H9 (cell line): Measurements from ENCODE around the gene CIART. TPM values are rescaled to one million over a fixed set of nuclear protein-coding genes. Genes with fewer than 3 reads are reported as not detected.
A peak's percentile ranks its signal among the peaks of the same experiment; 100 is the strongest.

Source experiments
- DNase-seq: peaks from one replicate; pipeline ENCODE4 v3.0.0-alpha.2; 2017
- H2AFZ ChIP-seq: one replicate; pipeline ENCODE4 v1.6.1; 2013; ENCODE audit warnings: mild to moderate bottlenecking, low read length, control low read depth, moderate library complexity
- H2AK5ac ChIP-seq: 2 replicates; pipeline ENCODE4 v1.6.1; 2013; ENCODE audit warnings: low read length, control low read depth, mixed read lengths; ENCODE audit not compliant: insufficient read length
- H2BK120ac ChIP-seq: one replicate; pipeline ENCODE4 v1.6.1; 2013; ENCODE audit warnings: low read depth, mild to moderate bottlenecking, low read length, control low read depth, inconsistent platforms; ENCODE audit not compliant: poor library complexity, severe bottlenecking
- H2BK12ac ChIP-seq: 2 replicates; pipeline ENCODE4 v1.6.1; 2013; ENCODE audit warnings: low read length, control low read depth, mixed read lengths, low read depth; ENCODE audit not compliant: insufficient read length
- H2BK15ac ChIP-seq: 2 replicates; pipeline ENCODE4 v1.6.1; 2013; ENCODE audit warnings: low read depth, low read length, control low read depth
- H2BK20ac ChIP-seq: one replicate; pipeline ENCODE4 v1.6.1; 2013; ENCODE audit warnings: low read depth, mild to moderate bottlenecking, low read length, control low read depth, inconsistent platforms; ENCODE audit not compliant: poor library complexity, severe bottlenecking
- H2BK5ac ChIP-seq: 2 replicates; pipeline ENCODE4 v1.6.1; 2013; ENCODE audit warnings: low read length, control low read depth, mixed read lengths; ENCODE audit not compliant: insufficient read length
- H3K14ac ChIP-seq: 2 replicates; pipeline ENCODE4 v1.6.1; 2013; ENCODE audit warnings: low read length, control low read depth; ENCODE audit not compliant: insufficient read depth
- H3K18ac ChIP-seq: 2 replicates; pipeline ENCODE4 v1.6.1; 2013; ENCODE audit warnings: low read depth, mild to moderate bottlenecking, mixed read lengths, low read length, control low read depth; ENCODE audit not compliant: insufficient read length
- H3K23ac ChIP-seq: 2 replicates; pipeline ENCODE4 v1.6.1; 2013; ENCODE audit warnings: low read length, control low read depth, mixed read lengths, low read depth; ENCODE audit not compliant: insufficient read length
- H3K23me2 ChIP-seq: 2 replicates; pipeline ENCODE4 v1.6.1; 2013; ENCODE audit warnings: low read depth, mild to moderate bottlenecking, mixed read lengths, low read length, control low read depth; ENCODE audit not compliant: insufficient read length, poor library complexity, severe bottlenecking
- H3K27ac ChIP-seq: 2 replicates; pipeline ENCODE4 v1.5.1; 2013; ENCODE audit warnings: low read length, control low read depth, mixed read lengths, low read depth; ENCODE audit not compliant: insufficient read length
- H3K27me3 ChIP-seq: 2 replicates; pipeline ENCODE4 v1.6.1; 2013; ENCODE audit warnings: low read length, control low read depth, inconsistent platforms; ENCODE audit not compliant: insufficient read depth
- H3K4ac ChIP-seq: 2 replicates; pipeline ENCODE4 v1.6.1; 2013; ENCODE audit warnings: low read depth, mild to moderate bottlenecking, control low read depth, inconsistent platforms, low read length, moderate library complexity
- H3K4me1 ChIP-seq: 2 replicates; pipeline ENCODE4 v1.6.1; 2013; ENCODE audit warnings: low read length, control low read depth, inconsistent platforms; ENCODE audit not compliant: insufficient read depth
- H3K4me2 ChIP-seq: 2 replicates; pipeline ENCODE4 v1.6.1; 2013; ENCODE audit warnings: low read length, control low read depth, mixed read lengths; ENCODE audit not compliant: insufficient read length, insufficient read depth
- H3K56ac ChIP-seq: 2 replicates; pipeline ENCODE4 v1.6.1; 2013; ENCODE audit warnings: low read depth, mild to moderate bottlenecking, mixed read lengths, low read length, control low read depth; ENCODE audit not compliant: insufficient read length
- H3K79me1 ChIP-seq: 2 replicates; pipeline ENCODE4 v1.6.1; 2013; ENCODE audit warnings: low read depth, mild to moderate bottlenecking, moderate library complexity, low read length, control low read depth, inconsistent platforms; ENCODE audit not compliant: insufficient read depth, poor library complexity, severe bottlenecking
- H3K79me2 ChIP-seq: 2 replicates; pipeline ENCODE4 v1.6.1; 2013; ENCODE audit warnings: low read length, control low read depth, inconsistent platforms; ENCODE audit not compliant: insufficient read depth
- H3K9ac ChIP-seq: 2 replicates; pipeline ENCODE4 v1.6.1; 2013; ENCODE audit warnings: low read length, control low read depth, mixed read lengths; ENCODE audit not compliant: insufficient read length; ENCODE audit errors: extremely low read depth
- H3K9me3 ChIP-seq: one replicate; pipeline ENCODE4 v1.6.1; 2013; ENCODE audit warnings: low read depth, low read length, inconsistent platforms; ENCODE audit not compliant: control insufficient read depth
- H3T11ph ChIP-seq: one replicate; pipeline ENCODE4 v1.6.1; 2013; ENCODE audit warnings: mild to moderate bottlenecking, low read length, control low read depth, inconsistent platforms
- H4K20me1 ChIP-seq: one replicate; pipeline ENCODE4 v1.6.1; 2013; ENCODE audit not compliant: control insufficient read depth, insufficient read length, insufficient read depth
- H4K5ac ChIP-seq: 2 replicates; pipeline ENCODE4 v1.6.1; 2013; ENCODE audit warnings: low read depth, mild to moderate bottlenecking, mixed read lengths, low read length, control low read depth; ENCODE audit not compliant: insufficient read length
- H4K8ac ChIP-seq: replicated peaks from 2 replicates; pipeline ENCODE4 v1.6.1; 2013; ENCODE audit warnings: low read length, control low read depth, mixed read lengths, low read depth; ENCODE audit not compliant: insufficient read length
- H4K91ac ChIP-seq: 2 replicates; pipeline ENCODE4 v1.6.1; 2013; ENCODE audit warnings: low read depth, mild to moderate bottlenecking, moderate library complexity, mixed read lengths, low read length, control low read depth; ENCODE audit not compliant: insufficient read length
- H3K27ac Mint-ChIP-seq, 3 experiments: 2 replicates in 2 of 3; 3 replicates in 1 of 3; pipeline ENCODE4 v1.8.0; 2020 to 2021; ENCODE audit warnings: mixed read lengths in 3 of 3, mild to moderate bottlenecking in 1 of 3, moderate library complexity in 1 of 3
- H3K27me3 Mint-ChIP-seq: 2 replicates; pipeline ENCODE4 v1.8.0; 2021; ENCODE audit warnings: low read depth, mild to moderate bottlenecking, moderate library complexity, mixed read lengths
- H3K36me3 Mint-ChIP-seq, 3 experiments: 2 replicates in 2 of 3; 3 replicates in 1 of 3; pipeline ENCODE4 v1.8.0; 2020 to 2021; ENCODE audit warnings: low read depth in 3 of 3, mixed read lengths in 3 of 3; ENCODE audit not compliant: insufficient read depth in 1 of 3
- H3K4me1 Mint-ChIP-seq, 2 experiments: 2 replicates each; pipeline ENCODE4 v1.8.0; 2020; ENCODE audit warnings: mixed read lengths in 2 of 2
- H3K4me3 Mint-ChIP-seq, 2 experiments: 2 replicates in 1 of 2; 3 replicates in 1 of 2; pipeline ENCODE4 v1.8.0; 2020 to 2021; ENCODE audit warnings: mild to moderate bottlenecking in 2 of 2, mixed read lengths in 2 of 2, moderate library complexity in 1 of 2
- H3K9me3 Mint-ChIP-seq, 2 experiments: 2 replicates in 1 of 2; 3 replicates in 1 of 2; pipeline ENCODE4 v1.8.0; 2020; ENCODE audit warnings: mild to moderate bottlenecking in 2 of 2, mixed read lengths in 2 of 2, moderate library complexity in 1 of 2
- CTCF ChIP-seq: fragments of 200-600 bp; sonication (generic); conservative IDR thresholded peaks from 3 replicates; pipeline ENCODE4 v1.8.0; 2021; ENCODE audit warnings: antibody characterized with exemption, mild to moderate bottlenecking
- WGBS: extraction: QIAGEN DNeasy Blood & Tissue Kit; methylation state at CpG from one replicate; pipeline ENCODE4 v1.1.7; 2013; ENCODE audit warnings: missing lambda C conversion rate, low lambda C conversion rate, mixed read lengths; ENCODE audit not compliant: insufficient read length; ENCODE audit errors: extremely low coverage; 5-methylcytosine and 5-hydroxymethylcytosine counted together
- total RNA-seq: library from RNA; stranded (reverse); gene quantifications from 2 replicates; pipeline ENCODE4 v1.2.1, GENCODE V29; 2021

CIART gene
- total RNA-seq, 1 experiment from 2014 or later, result 15.6 TPM

- Histone ChIP-seq H3K23ac (no peak overlapping the region), H2BK120ac (no peak overlapping the region), H3K9me3 (no peaks in the 10 kb centered on the region), H3K4ac (no peak overlapping the region), H3K4me2 (no peak overlapping the region), H3K27ac (no peak overlapping the region), H3K56ac (no peak overlapping the region), H3K4me1 (no peaks in the 10 kb centered on the region), H2BK20ac (no peak overlapping the region), H3K27me3 (no peaks in the 10 kb centered on the region), H3K79me1 (no peaks in the 10 kb centered on the region), H3K23me2 (no peaks in the 10 kb centered on the region), H2AFZ (no peak overlapping the region), H3K79me2 (no peaks in the 10 kb centered on the region), H3K18ac (no peak overlapping the region), H4K8ac (no peak overlapping the region), H2BK12ac (no peak overlapping the region), H3T11ph (no peak overlapping the region), H3K14ac (no peak overlapping the region), H4K20me1 (no peaks in the 10 kb centered on the region), H3K9ac (no peak overlapping the region), H2BK15ac (no peak overlapping the region), H4K91ac (no peak overlapping the region), H2BK5ac (no peak overlapping the region), H2AK5ac (no peak overlapping the region), H4K5ac (no peak overlapping the region)
- no peak overlapping the region for H3K4me3 Mint-ChIP-seq
- no peak overlapping the region for H3K27ac Mint-ChIP-seq
- peak; percentile 3 for DNase-seq
- H3K36me3 Mint-ChIP-seq, result no peaks in the 10 kb centered on the region
- no CpG with 5 or more reads among the region's 3 CpGs for WGBS
- no peaks in the 10 kb centered on the region for H3K4me1 Mint-ChIP-seq
- H3K27me3 Mint-ChIP-seq, result no peaks in the 10 kb centered on the region
- H3K9me3 Mint-ChIP-seq, result no peaks in the 10 kb centered on the region; a peak in 1 of 5 replicates
- TF ChIP-seq CTCF, result no peak
Observed at GRCh38 chr1:150243003-150243402, 39.4 kb upstream of the CIART start.
